H9 (cell line): Measurements from ENCODE around the gene EIF3A. TPM values are rescaled to one million over a fixed set of nuclear protein-coding genes. Genes with fewer than 3 reads are reported as not detected.

Experiments
- DNase-seq: peaks from one replicate; pipeline ENCODE4 v3.0.0-alpha.2; 2017
- H2AFZ ChIP-seq: one replicate; pipeline ENCODE4 v1.6.1; 2013; ENCODE audit warnings: mild to moderate bottlenecking, low read length, control low read depth, moderate library complexity
- H2AK5ac ChIP-seq: 2 replicates; pipeline ENCODE4 v1.6.1; 2013; ENCODE audit warnings: low read length, control low read depth, mixed read lengths; ENCODE audit not compliant: insufficient read length
- H2BK120ac ChIP-seq: one replicate; pipeline ENCODE4 v1.6.1; 2013; ENCODE audit warnings: low read depth, mild to moderate bottlenecking, low read length, control low read depth, inconsistent platforms; ENCODE audit not compliant: poor library complexity, severe bottlenecking
- H2BK12ac ChIP-seq: 2 replicates; pipeline ENCODE4 v1.6.1; 2013; ENCODE audit warnings: low read length, control low read depth, mixed read lengths, low read depth; ENCODE audit not compliant: insufficient read length
- H2BK15ac ChIP-seq: 2 replicates; pipeline ENCODE4 v1.6.1; 2013; ENCODE audit warnings: low read depth, low read length, control low read depth
- H2BK20ac ChIP-seq: one replicate; pipeline ENCODE4 v1.6.1; 2013; ENCODE audit warnings: low read depth, mild to moderate bottlenecking, low read length, control low read depth, inconsistent platforms; ENCODE audit not compliant: poor library complexity, severe bottlenecking
- H2BK5ac ChIP-seq: 2 replicates; pipeline ENCODE4 v1.6.1; 2013; ENCODE audit warnings: low read length, control low read depth, mixed read lengths; ENCODE audit not compliant: insufficient read length
- H3K14ac ChIP-seq: 2 replicates; pipeline ENCODE4 v1.6.1; 2013; ENCODE audit warnings: low read length, control low read depth; ENCODE audit not compliant: insufficient read depth
- H3K18ac ChIP-seq: 2 replicates; pipeline ENCODE4 v1.6.1; 2013; ENCODE audit warnings: low read depth, mild to moderate bottlenecking, mixed read lengths, low read length, control low read depth; ENCODE audit not compliant: insufficient read length
- H3K23ac ChIP-seq: 2 replicates; pipeline ENCODE4 v1.6.1; 2013; ENCODE audit warnings: low read length, control low read depth, mixed read lengths, low read depth; ENCODE audit not compliant: insufficient read length
- H3K23me2 ChIP-seq: 2 replicates; pipeline ENCODE4 v1.6.1; 2013; ENCODE audit warnings: low read depth, mild to moderate bottlenecking, mixed read lengths, low read length, control low read depth; ENCODE audit not compliant: insufficient read length, poor library complexity, severe bottlenecking
- H3K27ac ChIP-seq: 2 replicates; pipeline ENCODE4 v1.5.1; 2013; ENCODE audit warnings: low read length, control low read depth, mixed read lengths, low read depth; ENCODE audit not compliant: insufficient read length
- H3K27me3 ChIP-seq: 2 replicates; pipeline ENCODE4 v1.6.1; 2013; ENCODE audit warnings: low read length, control low read depth, inconsistent platforms; ENCODE audit not compliant: insufficient read depth
- H3K4ac ChIP-seq: 2 replicates; pipeline ENCODE4 v1.6.1; 2013; ENCODE audit warnings: low read depth, mild to moderate bottlenecking, control low read depth, inconsistent platforms, low read length, moderate library complexity
- H3K4me1 ChIP-seq: 2 replicates; pipeline ENCODE4 v1.6.1; 2013; ENCODE audit warnings: low read length, control low read depth, inconsistent platforms; ENCODE audit not compliant: insufficient read depth
- H3K4me2 ChIP-seq: 2 replicates; pipeline ENCODE4 v1.6.1; 2013; ENCODE audit warnings: low read length, control low read depth, mixed read lengths; ENCODE audit not compliant: insufficient read length, insufficient read depth
- H3K56ac ChIP-seq: 2 replicates; pipeline ENCODE4 v1.6.1; 2013; ENCODE audit warnings: low read depth, mild to moderate bottlenecking, mixed read lengths, low read length, control low read depth; ENCODE audit not compliant: insufficient read length
- H3K79me1 ChIP-seq: 2 replicates; pipeline ENCODE4 v1.6.1; 2013; ENCODE audit warnings: low read depth, mild to moderate bottlenecking, moderate library complexity, low read length, control low read depth, inconsistent platforms; ENCODE audit not compliant: insufficient read depth, poor library complexity, severe bottlenecking
- H3K79me2 ChIP-seq: 2 replicates; pipeline ENCODE4 v1.6.1; 2013; ENCODE audit warnings: low read length, control low read depth, inconsistent platforms; ENCODE audit not compliant: insufficient read depth
- H3K9ac ChIP-seq: 2 replicates; pipeline ENCODE4 v1.6.1; 2013; ENCODE audit warnings: low read length, control low read depth, mixed read lengths; ENCODE audit not compliant: insufficient read length; ENCODE audit errors: extremely low read depth
- H3K9me3 ChIP-seq: one replicate; pipeline ENCODE4 v1.6.1; 2013; ENCODE audit warnings: low read depth, low read length, inconsistent platforms; ENCODE audit not compliant: control insufficient read depth
- H3T11ph ChIP-seq: one replicate; pipeline ENCODE4 v1.6.1; 2013; ENCODE audit warnings: mild to moderate bottlenecking, low read length, control low read depth, inconsistent platforms
- H4K20me1 ChIP-seq: one replicate; pipeline ENCODE4 v1.6.1; 2013; ENCODE audit not compliant: control insufficient read depth, insufficient read length, insufficient read depth
- H4K5ac ChIP-seq: 2 replicates; pipeline ENCODE4 v1.6.1; 2013; ENCODE audit warnings: low read depth, mild to moderate bottlenecking, mixed read lengths, low read length, control low read depth; ENCODE audit not compliant: insufficient read length
- H4K8ac ChIP-seq: replicated peaks from 2 replicates; pipeline ENCODE4 v1.6.1; 2013; ENCODE audit warnings: low read length, control low read depth, mixed read lengths, low read depth; ENCODE audit not compliant: insufficient read length
- H4K91ac ChIP-seq: 2 replicates; pipeline ENCODE4 v1.6.1; 2013; ENCODE audit warnings: low read depth, mild to moderate bottlenecking, moderate library complexity, mixed read lengths, low read length, control low read depth; ENCODE audit not compliant: insufficient read length
- H3K27ac Mint-ChIP-seq, 3 experiments: 2 replicates in 2 of 3; 3 replicates in 1 of 3; pipeline ENCODE4 v1.8.0; 2020 to 2021; ENCODE audit warnings: mixed read lengths in 3 of 3, mild to moderate bottlenecking in 1 of 3, moderate library complexity in 1 of 3
- H3K27me3 Mint-ChIP-seq: 2 replicates; pipeline ENCODE4 v1.8.0; 2021; ENCODE audit warnings: low read depth, mild to moderate bottlenecking, moderate library complexity, mixed read lengths
- H3K36me3 Mint-ChIP-seq, 3 experiments: 2 replicates in 2 of 3; 3 replicates in 1 of 3; pipeline ENCODE4 v1.8.0; 2020 to 2021; ENCODE audit warnings: low read depth in 3 of 3, mixed read lengths in 3 of 3; ENCODE audit not compliant: insufficient read depth in 1 of 3
- H3K4me1 Mint-ChIP-seq, 2 experiments: 2 replicates each; pipeline ENCODE4 v1.8.0; 2020; ENCODE audit warnings: mixed read lengths in 2 of 2
- H3K4me3 Mint-ChIP-seq, 2 experiments: 2 replicates in 1 of 2; 3 replicates in 1 of 2; pipeline ENCODE4 v1.8.0; 2020 to 2021; ENCODE audit warnings: mild to moderate bottlenecking in 2 of 2, mixed read lengths in 2 of 2, moderate library complexity in 1 of 2
- H3K9me3 Mint-ChIP-seq, 2 experiments: 2 replicates in 1 of 2; 3 replicates in 1 of 2; pipeline ENCODE4 v1.8.0; 2020; ENCODE audit warnings: mild to moderate bottlenecking in 2 of 2, mixed read lengths in 2 of 2, moderate library complexity in 1 of 2
- CTCF ChIP-seq: fragments of 200-600 bp; sonication (generic); conservative IDR thresholded peaks from 3 replicates; pipeline ENCODE4 v1.8.0; 2021; ENCODE audit warnings: antibody characterized with exemption, mild to moderate bottlenecking
- WGBS: extraction: QIAGEN DNeasy Blood & Tissue Kit; methylation state at CpG from one replicate; pipeline ENCODE4 v1.1.7; 2013; ENCODE audit warnings: missing lambda C conversion rate, low lambda C conversion rate, mixed read lengths; ENCODE audit not compliant: insufficient read length; ENCODE audit errors: extremely low coverage; 5-methylcytosine and 5-hydroxymethylcytosine counted together
- total RNA-seq: library from RNA; stranded (reverse); gene quantifications from 2 replicates; pipeline ENCODE4 v1.2.1, GENCODE V29; 2021

Gene EIF3A
- total RNA-seq, 1 experiment from 2014 or later: 206 TPM

DNA sequence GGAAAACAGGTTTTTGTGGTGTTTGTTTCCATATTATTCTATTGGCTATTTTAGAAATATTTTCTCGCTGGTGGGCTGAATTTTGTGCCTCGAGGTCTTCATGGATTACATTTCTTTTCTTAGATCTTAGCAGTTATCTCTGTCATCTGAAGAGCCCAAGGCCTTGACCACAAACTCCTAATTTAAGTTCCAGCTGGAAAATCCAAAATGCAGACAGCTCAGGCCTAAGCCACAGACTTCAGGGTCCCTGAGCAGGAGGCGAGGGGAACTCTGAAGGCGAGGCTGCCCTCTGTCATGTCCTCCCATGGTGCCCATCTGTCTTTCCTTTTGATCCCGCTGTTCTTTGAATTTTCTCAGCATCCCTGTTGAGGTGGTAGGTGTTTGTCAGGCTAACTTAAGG, 37.6 kb upstream of the EIF3A start:
- peaks cover 42 to 81% (median 79%) of the 10 kb centered on the region in 3 experiments for H3K36me3 Mint-ChIP-seq
- H2AFZ ChIP-seq: no peak overlapping the region
- no peaks in the 10 kb centered on the region for H4K20me1 ChIP-seq
- H2BK20ac ChIP-seq: no peak overlapping the region
- H4K91ac ChIP-seq: no peak overlapping the region
- H2BK12ac ChIP-seq: no peak overlapping the region
- no peak overlapping the region for H4K8ac ChIP-seq
- H3K27ac Mint-ChIP-seq: no peak overlapping the region
- no peak overlapping the region for H3K14ac ChIP-seq
- H2BK5ac ChIP-seq: no peak overlapping the region
- no peak overlapping the region for H3T11ph ChIP-seq
- no peak overlapping the region for H3K9ac ChIP-seq
- H3K4ac ChIP-seq: no peak overlapping the region
- no peaks in the 10 kb centered on the region for H3K4me1 Mint-ChIP-seq
- no peaks in the 10 kb centered on the region for H3K9me3 Mint-ChIP-seq
- H3K18ac ChIP-seq: no peak overlapping the region
- H3K4me2 ChIP-seq: no peak overlapping the region
- no peaks in the 10 kb centered on the region for H3K4me1 ChIP-seq
- H3K23ac ChIP-seq: no peak overlapping the region
- H3K23me2 ChIP-seq: no peaks in the 10 kb centered on the region
- TF ChIP-seq CTCF: no peak
- no peak overlapping the region for H2AK5ac ChIP-seq
- H4K5ac ChIP-seq: no peak overlapping the region
- no peak overlapping the region for H3K27ac ChIP-seq
- no peaks in the 10 kb centered on the region for H3K9me3 ChIP-seq
- H3K79me2 ChIP-seq: no peaks in the 10 kb centered on the region
- H3K27me3 Mint-ChIP-seq: no peaks in the 10 kb centered on the region
- DNase-seq: no peak
- no CpG with 5 or more reads among the region's 5 CpGs for WGBS
- no peaks in the 10 kb centered on the region for H3K27me3 ChIP-seq
- no peak overlapping the region for H2BK15ac ChIP-seq
- no peak overlapping the region for H2BK120ac ChIP-seq
- no peaks in the 10 kb centered on the region for H3K79me1 ChIP-seq
- no peak overlapping the region for H3K56ac ChIP-seq
- H3K4me3 Mint-ChIP-seq: no peak overlapping the region
